ENCODE data around the gene MRPL53.

MRPL53 gene

GRCh38 chr2:74440378-74441169, 31.9 kb downstream of the MRPL53 start (continued):
- TF ChIP-seq, protein P1, sequence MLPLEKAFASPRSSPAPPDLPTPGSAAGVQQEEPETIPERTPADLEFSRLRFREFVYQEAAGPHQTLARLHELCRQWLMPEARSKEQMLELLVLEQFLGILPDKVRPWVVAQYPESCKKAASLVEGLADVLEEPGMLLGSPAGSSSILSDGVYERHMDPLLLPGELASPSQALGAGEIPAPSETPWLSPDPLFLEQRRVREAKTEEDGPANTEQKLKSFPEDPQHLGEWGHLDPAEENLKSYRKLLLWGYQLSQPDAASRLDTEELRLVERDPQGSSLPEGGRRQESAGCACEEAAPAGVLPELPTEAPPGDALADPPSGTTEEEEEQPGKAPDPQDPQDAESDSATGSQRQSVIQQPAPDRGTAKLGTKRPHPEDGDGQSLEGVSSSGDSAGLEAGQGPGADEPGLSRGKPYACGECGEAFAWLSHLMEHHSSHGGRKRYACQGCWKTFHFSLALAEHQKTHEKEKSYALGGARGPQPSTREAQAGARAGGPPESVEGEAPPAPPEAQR (tag by site-specific recombination; IDR thresholded peaks at IDR 0.05) = no peak
- TF ChIP-seq ZNF549 (tag by site-specific recombination; IDR thresholded peaks at IDR 0.05) (no peak), ZFP3 (tag by site-specific recombination; IDR thresholded peaks at IDR 0.05; ENCODE audit: low read depth) (no peak), TRIM28 (IDR thresholded peaks at IDR 0.05; ENCODE audit: borderline replicate concordance, low read length) (0 out of 2 replicates have a peak, but pooled peaks have one; percentile 21), ZBTB7A (tag by site-specific recombination; IDR thresholded peaks at IDR 0.05; ENCODE audit: low read depth) (no peak), EGR2 (tag by site-specific recombination; IDR thresholded peaks at IDR 0.05; ENCODE audit: low read depth) (peak; percentile 80), ZNF146 (tag by site-specific recombination; IDR thresholded peaks at IDR 0.05) (no peak), ZNF530 (tag by site-specific recombination; IDR thresholded peaks at IDR 0.05; ENCODE audit: low read depth) (no peak), ZNF785 (tag by site-specific recombination; IDR thresholded peaks at IDR 0.05) (no peak; the same call in 1 of the 2 replicates), WT1 (tag by site-specific recombination; IDR thresholded peaks at IDR 0.05) (no peak), BCL6B (tag by site-specific recombination; IDR thresholded peaks at IDR 0.05) (no peak), GLI4 (tag by site-specific recombination; IDR thresholded peaks at IDR 0.05) (no peak), ZNF302 (tag by site-specific recombination; IDR thresholded peaks at IDR 0.05; ENCODE audit: low read depth) (no peak), ZNF324 (tag by site-specific recombination; IDR thresholded peaks at IDR 0.05) (no peak), SCRT2 (tag by site-specific recombination; IDR thresholded peaks at IDR 0.05) (peak; percentile 100), ZNF391 (tag by site-specific recombination; IDR thresholded peaks at IDR 0.05; ENCODE audit: borderline replicate concordance, low read depth) (no peak), ZNF121 (tag by site-specific recombination; IDR thresholded peaks at IDR 0.05) (no peak), KLF9 (tag by site-specific recombination; IDR thresholded peaks at IDR 0.05; ENCODE audit: low read depth) (peak; percentile 51; the same call in 1 of the 2 replicates), ZNF26 (tag by site-specific recombination; IDR thresholded peaks at IDR 0.05) (no peak), TSHZ1 (tag by site-specific recombination; IDR thresholded peaks at IDR 0.05; ENCODE audit: borderline replicate concordance) (no peak), ZNF843 (tag by site-specific recombination; IDR thresholded peaks at IDR 0.05) (peak; percentile 53; the same call in 1 of the 2 replicates), KLF16 (tag by site-specific recombination; IDR thresholded peaks at IDR 0.05) (peak; percentile 91), ZNF423 (tag by site-specific recombination; IDR thresholded peaks at IDR 0.05) (no peak), ZNF514 (tag by site-specific recombination; IDR thresholded peaks at IDR 0.05) (no peak), ZNF747 (tag by site-specific recombination; IDR thresholded peaks at IDR 0.05) (no peak), ZBTB44 (tag by site-specific recombination; IDR thresholded peaks at IDR 0.05) (no peak)
- TF ChIP-seq, protein P2, sequence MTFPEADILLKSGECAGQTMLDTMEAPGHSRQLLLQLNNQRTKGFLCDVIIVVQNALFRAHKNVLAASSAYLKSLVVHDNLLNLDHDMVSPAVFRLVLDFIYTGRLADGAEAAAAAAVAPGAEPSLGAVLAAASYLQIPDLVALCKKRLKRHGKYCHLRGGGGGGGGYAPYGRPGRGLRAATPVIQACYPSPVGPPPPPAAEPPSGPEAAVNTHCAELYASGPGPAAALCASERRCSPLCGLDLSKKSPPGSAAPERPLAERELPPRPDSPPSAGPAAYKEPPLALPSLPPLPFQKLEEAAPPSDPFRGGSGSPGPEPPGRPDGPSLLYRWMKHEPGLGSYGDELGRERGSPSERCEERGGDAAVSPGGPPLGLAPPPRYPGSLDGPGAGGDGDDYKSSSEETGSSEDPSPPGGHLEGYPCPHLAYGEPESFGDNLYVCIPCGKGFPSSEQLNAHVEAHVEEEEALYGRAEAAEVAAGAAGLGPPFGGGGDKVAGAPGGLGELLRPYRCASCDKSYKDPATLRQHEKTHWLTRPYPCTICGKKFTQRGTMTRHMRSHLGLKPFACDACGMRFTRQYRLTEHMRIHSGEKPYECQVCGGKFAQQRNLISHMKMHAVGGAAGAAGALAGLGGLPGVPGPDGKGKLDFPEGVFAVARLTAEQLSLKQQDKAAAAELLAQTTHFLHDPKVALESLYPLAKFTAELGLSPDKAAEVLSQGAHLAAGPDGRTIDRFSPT (tag by site-specific recombination; IDR thresholded peaks at IDR 0.05) = no peak

Data from HEK293 (cell line).